DLD1 (cell line): ENCODE results near the gene YPEL5.

ENCODE experiments used
- in situ Hi-C: cut with HindIII; loops from 2 replicates; pipeline ENCODE4 v1.10.0; 2017; ENCODE audit warnings: low sequenced_read_pairs

The YPEL5 gene

DNA sequence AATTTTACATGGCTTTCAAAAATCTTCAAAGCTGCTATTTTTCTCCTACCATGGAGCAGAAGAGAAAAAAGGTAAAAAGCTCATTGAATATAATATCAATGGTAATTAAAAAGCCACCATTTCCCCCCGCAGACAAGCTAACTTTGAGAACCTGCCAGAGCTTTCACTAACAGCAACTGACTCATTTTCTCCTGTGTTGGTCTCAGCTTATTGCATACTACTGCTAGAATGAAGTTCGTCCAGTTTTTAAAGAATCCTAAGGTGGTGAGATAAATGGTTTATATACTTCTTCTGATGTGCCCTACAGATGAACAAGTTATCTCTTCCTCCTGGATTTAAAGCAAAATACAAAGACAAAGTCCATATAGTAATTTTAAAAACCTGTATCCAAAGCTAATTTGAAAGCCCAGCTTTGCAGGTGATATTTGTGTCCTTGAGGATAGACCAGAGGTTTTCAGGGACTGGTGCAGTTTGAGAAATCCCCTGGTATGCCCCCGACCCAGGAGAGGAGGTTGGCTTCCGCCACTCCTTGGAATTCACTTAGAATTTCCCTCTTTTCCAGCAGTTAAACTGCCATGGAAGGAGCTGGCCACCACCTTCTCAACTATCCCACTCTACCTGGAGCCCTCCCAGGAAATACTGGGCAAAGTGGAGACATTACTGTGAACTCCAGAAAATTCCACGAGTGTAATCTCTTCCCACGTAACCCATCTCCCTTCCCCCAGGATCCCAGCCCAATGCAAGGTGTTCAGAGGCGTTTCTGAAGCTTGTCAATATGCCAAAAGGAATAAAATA, 17.5 kb downstream of the YPEL5 start:
- in situ Hi-C loops, result loop anchor here (25.0 kb wide), 2 partner anchors 498 to 998 kb away; no protein-coding TSS in a partner anchor

DNA sequence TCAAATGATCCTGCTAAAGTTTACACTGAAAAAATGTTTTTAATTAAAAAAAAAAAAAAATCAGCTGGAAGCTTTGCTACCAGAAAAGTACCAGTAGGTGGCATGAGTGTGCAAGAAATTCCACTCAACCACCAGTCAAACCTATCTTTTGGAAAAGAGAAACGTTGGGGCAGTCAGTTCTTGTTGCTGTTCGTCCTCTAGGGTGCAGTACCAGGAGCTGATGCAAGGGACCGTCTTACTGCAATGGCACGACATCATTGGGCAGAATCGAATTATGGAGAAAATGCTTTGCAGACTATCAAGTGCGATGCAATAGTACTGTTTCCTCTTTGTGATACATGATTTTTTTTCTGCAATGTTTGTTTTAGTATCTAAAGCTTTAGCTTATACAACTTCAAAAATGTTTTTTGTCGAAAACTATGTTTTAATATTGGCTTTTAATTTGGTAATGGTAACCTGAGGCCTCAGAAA, 18.3 kb downstream of the YPEL5 start:
- in situ Hi-C loops, result loop anchor here (25.0 kb wide), 2 partner anchors 497 to 997 kb away; no protein-coding TSS in a partner anchor

DNA sequence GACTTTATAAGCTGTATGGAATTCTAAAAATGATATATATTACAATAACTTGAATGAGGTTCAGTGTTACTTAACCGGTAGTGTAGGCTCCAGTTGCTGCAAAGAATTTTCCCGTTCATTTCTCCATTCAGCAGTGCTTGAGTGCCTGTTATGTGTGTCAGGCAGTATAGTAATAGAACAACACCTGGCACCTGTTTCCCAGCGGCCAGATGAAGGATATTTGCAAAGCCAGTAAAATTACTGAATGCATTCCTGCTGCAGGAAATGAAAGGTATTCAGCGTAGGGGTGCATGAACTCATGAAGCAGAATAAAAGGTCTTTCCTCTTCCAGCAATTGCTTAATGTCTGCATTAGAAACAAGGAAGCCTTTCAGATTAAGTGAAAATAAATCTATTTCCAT, 18.8 kb downstream of the YPEL5 start:
- in situ Hi-C loops, result loop anchor here (25.0 kb wide), 2 partner anchors 497 to 997 kb away; no protein-coding TSS in a partner anchor

DNA sequence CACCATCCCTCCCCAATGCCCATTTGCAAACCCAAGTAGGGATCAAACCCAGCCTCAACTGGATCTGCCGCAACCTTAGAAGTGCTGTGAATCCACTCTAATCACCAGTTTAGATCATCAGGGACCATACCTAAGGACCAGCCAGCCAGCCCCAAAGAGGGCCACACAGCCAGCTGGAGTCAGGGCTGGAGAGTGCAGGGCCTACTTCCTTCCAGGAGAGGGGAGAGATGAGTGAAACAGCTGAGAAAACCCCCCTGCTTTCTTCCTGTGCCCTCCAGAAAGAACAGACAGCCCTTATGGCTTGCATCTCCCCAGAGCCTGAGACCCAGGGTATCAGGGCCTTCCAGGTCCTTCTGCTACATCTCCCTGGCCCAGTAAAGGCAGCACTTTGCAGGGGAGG, 25.8 kb downstream of the YPEL5 start:
- in situ Hi-C loops, result loop anchor here (25.0 kb wide), 2 partner anchors 490 to 990 kb away; no protein-coding TSS in a partner anchor

DNA sequence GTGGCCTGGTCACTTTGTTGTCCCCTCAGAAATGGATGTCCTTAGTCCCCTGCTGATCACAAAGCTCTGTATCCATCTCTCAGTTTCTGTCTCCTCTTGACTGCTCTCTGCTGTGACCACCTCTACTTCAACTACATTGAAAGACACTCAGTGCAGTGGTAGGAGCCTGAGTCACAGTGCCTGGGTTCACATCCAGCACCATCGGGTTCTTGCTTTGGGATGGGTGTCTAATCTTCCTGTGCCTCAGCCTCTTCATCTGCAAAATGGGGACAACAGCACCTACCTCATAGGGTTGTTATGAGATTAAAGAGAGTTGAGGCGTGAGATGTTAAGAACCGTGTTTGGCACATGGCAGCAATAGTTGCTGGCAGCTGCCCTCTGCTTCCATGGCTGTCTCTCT, 30.6 kb downstream of the YPEL5 start:
- in situ Hi-C loops, result no loop called here

DNA sequence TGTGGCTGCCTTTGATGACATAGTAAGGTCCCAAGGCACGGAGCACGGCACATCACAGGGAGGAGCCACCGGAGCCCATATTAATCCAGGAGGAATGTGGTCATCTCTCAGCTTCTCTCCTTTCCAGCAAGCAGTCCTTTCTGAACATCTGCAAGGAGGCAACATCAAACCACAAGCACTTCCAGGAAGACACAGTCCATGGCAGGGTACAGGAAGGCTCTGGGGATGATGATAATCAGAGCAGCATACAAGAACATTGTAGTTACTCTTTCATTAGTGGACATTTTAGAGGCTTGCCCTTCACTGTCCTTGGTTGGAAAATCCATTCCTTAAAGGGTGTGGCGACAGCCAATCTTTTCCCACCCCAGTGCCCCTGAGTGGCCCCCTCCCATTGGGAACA, 31.1 kb downstream of the YPEL5 start:
- in situ Hi-C loops, result no loop called here

DNA sequence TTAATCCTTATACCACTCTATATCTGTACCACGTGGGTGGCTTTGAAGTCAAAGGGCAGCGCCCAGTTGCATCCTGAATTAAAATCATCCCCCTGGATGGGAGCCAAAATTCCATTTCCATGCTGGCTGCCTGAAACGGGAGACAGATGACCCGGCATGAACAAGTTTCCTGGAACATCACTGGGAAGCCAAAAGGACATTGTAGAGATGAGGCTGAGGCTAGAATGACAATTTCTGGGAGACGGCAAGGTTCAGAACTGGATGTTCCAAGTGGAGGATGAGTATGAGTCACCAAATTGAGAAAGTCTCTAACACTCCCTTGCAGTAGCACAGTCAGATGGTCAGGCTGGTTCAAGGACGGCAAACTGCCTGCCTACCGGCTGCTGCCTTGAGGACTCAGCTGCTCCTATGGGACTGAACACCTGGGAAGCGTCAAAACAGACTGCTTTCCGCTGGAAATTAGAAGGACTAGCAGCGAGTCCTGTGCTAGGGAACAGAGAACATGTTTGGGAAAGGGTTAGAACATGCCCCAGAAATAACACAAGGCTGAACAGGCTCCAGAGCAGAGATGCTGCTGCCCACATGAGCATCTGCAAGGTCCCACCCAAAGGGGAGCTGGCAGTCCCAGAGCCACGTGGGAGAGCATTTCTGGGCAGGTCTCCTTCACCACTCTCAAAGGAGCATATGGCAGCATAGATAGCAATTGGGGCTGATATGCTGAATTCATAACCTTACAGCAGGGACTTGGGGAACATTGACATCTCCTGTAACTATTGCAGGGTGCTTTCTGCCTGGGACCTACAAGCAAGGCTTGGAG, 32.0 kb downstream of the YPEL5 start:
- in situ Hi-C loops, result no loop called here

DNA sequence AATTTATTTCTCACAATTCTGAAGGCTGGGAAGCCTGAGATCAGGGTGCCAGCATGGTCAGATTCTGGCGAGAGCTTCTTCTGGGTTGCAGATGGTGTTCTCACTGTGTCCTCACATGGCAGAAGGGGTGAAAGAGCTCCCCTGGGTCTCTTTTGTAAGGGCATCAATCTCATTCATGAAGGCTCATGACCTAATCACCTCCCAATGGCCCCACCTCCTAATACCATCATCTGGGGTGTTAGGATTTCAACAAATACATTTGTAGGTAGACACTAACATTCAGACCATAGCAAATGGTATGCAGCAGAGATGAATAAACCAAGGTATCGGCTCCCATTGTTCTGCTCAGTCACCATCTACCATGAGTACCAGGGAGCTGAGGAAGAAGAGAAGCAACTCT, 32.7 kb downstream of the YPEL5 start:
- in situ Hi-C loops, result no loop called here

DNA sequence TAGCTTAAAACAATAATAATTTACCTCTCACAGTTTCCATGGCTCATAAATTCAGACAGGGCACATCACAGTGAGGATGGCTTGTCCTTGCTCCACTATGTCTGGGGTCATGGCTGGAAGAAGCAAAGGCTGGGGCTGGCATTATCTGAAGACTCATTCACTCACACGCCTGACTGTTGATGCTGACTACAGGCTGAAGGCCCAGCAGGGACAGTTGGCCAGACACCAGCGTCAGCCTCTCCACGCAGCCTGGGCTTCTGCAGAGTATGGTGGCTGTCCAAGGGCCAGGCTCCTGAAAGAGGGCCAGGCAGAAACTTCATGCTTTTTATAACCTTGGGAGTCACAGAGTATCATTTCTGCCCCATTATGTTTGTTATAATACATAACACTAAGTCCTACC, 33.4 kb downstream of the YPEL5 start:
- in situ Hi-C loops, result no loop called here

DNA sequence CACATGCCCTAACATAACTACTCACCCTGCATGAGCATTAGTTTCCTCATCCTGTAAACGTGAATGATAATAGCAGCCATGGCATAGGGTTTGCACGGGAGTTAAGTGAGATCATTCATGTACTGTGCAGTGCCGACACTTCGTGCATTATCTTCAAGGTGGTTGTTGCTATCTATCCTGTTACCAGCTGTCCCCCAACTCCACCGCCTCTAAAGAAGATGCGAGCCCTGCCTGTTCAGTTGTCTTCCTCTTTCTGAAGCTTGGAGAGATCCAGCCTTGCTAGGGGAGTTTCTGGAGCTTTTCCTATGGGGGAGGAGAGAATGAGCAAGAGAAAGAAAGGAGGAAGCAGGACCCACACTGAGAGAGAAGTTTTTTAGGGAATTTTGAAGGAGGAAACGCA, 34.4 kb downstream of the YPEL5 start:
- in situ Hi-C loops, result no loop called here

DNA sequence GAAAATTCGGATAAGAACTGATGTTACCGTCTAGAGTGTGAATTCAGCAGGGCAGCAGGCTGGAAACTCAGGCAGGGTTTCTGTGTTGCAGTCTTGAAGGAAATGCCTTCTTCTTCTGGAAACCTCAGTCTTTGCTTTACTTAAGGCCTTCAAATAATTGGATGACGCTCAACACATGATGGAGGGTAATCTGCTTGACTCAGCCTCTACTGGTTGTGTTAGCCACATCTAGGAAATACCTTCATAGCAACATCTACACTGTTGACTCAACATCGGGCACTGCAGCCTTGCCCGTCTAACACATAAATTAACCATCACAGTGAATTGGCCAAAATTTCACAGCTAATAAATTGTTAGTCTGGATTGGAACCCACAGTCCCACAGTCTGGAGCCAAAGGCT, 37.2 kb downstream of the YPEL5 start:
- in situ Hi-C loops, result no loop called here

DNA sequence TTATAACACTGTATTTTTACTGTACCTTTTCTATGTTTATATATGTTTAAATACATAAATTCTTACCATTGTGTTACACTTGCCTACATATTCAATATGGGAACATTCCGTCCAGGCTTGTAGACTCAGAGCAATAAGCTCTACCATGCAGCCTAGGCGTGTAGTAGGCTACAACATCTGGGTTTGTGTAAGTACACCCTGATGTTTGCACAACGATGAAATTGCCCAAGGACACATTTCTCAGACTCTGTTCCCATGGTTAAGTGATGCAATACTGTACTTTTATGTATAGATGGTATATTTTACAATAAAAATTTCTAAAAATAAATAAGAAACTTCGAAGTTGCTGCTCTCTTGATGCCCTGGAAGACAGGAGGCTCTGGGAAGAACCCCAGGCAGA, 38.4 kb downstream of the YPEL5 start:
- in situ Hi-C loops, result no loop called here

DNA sequence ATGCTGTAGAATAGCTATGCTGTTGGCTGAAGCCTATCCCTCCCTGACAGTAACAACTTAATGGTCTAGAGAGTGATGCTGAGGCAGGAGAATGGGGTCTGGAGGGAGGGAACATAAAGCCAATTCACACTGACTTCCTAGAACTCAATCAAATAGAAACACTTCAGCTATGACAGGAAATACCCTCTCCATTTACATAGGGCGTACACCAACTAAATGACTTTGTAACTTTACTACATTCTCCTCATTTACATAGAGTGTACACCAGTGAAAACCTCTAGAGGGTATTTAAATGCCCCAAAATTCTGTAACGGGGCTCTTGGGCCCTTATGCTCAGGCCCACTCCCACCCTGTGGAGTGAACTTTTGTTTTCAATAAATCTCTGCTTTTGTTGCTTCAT, 41.5 kb downstream of the YPEL5 start:
- in situ Hi-C loops, result no loop called here

DNA sequence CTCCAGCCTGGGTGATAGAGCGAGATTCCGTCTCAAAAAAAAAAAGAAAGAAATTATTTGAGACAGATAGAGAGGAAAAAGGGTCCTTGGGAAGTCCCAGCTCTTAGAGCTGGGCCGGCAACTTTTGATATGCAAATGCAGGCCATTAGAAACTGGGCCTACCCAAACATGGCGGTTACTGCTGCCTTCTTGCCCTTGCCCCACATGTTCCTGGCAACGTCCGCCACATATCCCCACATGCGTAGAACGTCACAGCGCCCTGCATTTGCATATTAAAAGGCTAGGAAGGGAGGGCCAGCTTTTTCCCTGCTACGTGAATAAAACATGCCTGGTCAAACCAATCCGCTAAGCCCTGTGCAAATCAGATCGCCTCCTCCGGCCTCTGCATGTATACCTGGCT, 43.8 kb downstream of the YPEL5 start:
- in situ Hi-C loops, result no loop called here

DNA sequence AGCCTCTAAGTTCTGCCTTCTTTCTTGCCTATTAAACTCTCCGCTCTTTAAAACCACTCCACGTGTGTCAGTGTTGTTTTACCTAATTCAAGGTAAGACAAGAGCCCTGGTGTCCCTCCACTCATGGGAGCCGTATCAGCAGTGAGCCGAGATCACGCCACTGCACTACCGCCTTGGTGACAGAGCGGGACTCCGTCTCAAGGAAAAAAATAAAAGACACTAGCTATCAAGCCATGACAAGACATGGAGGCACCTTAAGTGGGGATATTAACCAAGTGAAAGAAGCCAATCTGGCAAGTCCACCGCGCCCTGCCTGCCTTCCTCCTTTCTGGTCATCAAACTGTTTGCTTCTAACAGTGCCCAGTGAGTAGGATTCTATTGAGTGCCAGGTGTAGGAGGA, 44.3 kb downstream of the YPEL5 start:
- in situ Hi-C loops, result no loop called here

DNA sequence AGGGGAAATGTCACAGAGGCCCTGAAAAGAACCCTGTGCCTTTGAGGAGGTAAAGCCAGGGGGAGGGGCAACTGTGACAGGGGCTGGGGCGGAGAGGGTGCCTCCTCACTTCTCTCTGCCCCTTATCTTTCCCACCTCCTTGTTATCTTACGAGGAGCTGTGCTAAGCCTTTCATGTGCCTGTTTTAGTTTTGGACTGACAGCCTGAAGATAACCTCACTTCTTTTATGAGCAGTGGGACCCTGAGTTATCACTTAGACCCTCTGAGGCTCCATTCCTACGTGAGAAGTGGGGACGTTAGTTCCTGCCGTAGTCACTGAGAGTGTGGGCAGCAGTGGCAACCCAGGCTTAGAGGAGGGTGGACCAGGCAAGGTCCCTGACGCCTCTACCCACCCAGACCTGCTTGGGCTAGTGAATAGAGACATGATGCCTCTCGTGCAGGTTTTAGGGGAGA, 45.0 kb downstream of the YPEL5 start:
- in situ Hi-C loops, result no loop called here

DNA sequence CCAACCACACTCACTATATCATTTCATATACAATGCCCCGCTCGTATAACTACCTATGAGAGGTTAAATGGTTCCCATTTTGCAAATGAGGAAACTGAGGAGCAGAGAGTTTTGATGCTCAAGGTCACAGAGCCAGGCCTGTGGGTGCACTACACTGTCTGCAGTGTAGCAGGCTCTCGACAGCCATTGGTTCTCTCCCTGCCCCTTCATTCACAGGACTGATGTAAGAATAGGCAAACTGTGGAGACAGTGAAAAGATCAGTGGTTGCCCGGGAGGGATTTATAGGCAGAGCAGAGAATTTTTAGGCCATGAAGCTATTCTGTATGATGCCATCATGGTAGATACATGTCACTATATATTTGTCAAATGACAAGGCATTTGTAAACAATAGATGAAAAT, 45.5 kb downstream of the YPEL5 start:
- in situ Hi-C loops, result no loop called here

DNA sequence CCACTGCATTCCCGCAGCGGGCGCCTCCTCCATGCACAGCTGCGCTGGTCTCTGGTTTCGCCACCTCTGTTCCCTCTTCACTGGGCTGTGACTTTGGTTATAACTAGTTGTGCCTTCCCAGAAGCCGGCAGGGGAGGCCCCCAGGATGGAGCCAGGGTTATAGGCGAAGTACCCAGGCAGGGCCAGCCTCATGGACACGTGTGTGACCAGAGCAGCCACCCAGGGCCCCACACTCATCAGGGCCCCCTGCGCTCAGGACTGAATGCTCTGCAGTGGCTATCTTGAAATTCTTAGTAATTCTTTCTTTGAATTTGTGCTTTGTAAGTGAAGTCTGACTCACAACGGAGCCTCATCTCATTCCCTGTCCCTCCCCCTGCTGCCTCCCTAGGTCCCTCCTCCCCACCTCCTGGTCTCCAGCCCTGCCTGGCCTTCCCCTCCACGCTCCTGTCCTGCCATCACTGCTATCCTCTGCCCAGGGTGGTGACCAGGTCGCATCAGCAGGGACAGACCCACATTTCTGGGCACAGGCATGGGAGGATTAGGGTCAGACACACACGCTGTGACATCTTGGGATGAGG, 46.4 kb downstream of the YPEL5 start:
- in situ Hi-C loops, result no loop called here

DNA sequence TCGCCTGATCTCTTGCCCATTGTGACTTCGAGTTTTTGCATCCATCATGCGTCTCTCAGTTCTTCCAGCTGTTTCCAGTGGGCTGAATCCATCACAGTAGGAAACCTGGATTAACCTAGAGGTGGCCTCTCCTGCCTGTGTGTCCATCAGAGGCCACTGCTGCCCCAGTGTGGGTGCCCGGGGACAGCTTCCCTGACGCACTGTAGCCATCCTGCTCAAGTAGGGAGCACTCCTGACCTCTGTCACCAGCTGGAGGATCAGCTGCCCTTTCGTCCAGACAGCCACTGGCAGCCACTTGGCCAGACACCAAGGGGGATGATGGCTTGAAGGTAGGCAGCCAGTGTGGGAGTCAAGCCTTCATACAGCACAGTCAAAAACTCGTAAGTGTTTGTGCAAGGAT, 47.6 kb downstream of the YPEL5 start:
- in situ Hi-C loops, result no loop called here

DNA sequence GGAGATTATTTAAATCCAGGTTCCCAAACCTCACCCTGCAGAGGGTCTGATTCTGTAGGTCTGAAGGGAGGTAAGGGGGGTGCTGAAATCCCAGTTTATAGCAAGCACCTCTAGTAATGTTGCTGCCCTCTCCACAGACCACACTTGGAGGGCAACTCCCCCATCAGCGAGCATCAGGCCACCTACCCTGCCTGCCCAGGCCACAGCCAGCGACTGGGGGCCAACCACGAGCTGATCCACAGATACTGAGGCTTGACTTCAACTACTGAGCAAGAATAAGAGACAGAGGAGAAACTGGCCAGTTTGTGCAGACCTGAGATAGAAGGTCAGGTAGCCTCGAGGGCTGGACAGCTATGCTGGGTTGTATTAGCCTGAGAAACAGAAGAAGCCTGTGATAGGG, 48.2 kb downstream of the YPEL5 start:
- in situ Hi-C loops, result no loop called here

DNA sequence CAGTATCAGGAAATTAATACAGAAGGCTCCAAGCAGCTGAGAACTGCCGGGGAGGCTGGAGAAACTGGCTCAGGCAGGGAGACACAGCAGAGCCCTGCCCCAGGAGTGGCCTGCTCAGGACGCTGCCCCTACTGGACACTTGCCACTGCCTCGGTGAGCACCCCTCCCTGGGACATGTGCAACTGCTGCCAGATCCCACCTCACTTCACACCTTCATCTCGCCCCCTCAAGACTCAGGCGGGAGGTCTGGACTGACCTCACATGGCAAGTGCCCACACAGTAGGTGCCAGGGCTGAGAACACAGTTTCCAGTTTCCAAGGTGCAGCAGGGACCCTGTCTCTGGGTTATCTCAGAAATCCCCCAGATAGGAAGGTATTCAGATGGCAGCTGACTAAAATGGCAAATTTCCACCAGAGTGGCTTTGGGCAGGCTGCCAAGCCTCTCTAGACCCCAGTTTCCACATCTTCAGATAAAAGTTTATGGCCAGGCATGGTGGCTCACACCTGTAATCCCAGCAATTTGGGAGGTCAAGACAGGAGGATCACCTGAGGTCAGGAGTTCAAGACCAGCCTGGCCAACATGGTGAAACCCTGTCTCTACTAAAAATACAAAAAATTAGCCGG, 50.9 kb downstream of the YPEL5 start:
- in situ Hi-C loops, result no loop called here
